Measurements from ENCODE around the gene TRAF2.
"Not testable (repeated sequence)": the region's sequence is repeated elsewhere in the genome, so short reads cannot be mapped to it uniquely, and the experiment has no call there.

TRAF2 gene

GRCh38 chr9:136865041-136865767 is 21.1 kb upstream of the TRAF2 start:
- peak overlapping the region; percentile 76 for H3K4me3 ChIP-seq (replicated peaks; ENCODE audit: low read depth, low read length)
- DNase-seq (ENCODE audit: extremely low read depth, insufficient read length): no peak
- peaks cover 30% of the 10 kb centered on the region for H3K36me3 ChIP-seq (ENCODE audit: control insufficient read depth, insufficient read depth, low read length)
- no peak for TF ChIP-seq CTCF (IDR thresholded peaks at IDR 0.05; ENCODE audit: insufficient read depth, low read length, poor library complexity, severe bottlenecking)
- H3K27me3 ChIP-seq (replicated peaks; ENCODE audit: control insufficient read depth, insufficient read depth, low read length): no peaks in the 10 kb centered on the region

DNA sequence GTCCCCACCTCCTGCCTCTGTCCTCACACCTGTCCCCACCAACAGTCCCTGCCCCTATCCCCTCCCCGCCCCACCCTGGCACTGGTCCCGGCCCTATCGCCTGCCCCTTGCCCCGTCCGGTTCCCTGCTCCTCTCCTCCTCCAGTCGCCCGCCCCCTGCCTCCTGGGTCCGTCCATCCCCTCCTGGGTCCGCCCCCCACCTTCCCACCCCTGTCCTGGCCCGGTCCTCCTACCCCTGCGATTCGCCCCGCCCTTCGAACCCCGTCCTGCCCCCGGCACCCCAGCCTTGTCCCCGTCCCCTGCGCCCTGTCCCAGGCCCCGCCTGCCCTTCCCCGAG is 20.6 kb upstream of the TRAF2 start:
- Histone ChIP-seq H3K27me3 (replicated peaks; ENCODE audit: control insufficient read depth, insufficient read depth, low read length) (no peaks in the 10 kb centered on the region), H3K4me3 (replicated peaks; ENCODE audit: low read depth, low read length) (peak overlapping the region; percentile 76), H3K36me3 (ENCODE audit: control insufficient read depth, insufficient read depth, low read length) (peaks cover 29% of the 10 kb centered on the region)
- no peak for TF ChIP-seq CTCF (IDR thresholded peaks at IDR 0.05; ENCODE audit: insufficient read depth, low read length, poor library complexity, severe bottlenecking)
- DNase-seq (ENCODE audit: extremely low read depth, insufficient read length): no peak

GRCh38 chr9:136866898-136867421 is 19.4 kb upstream of the TRAF2 start:
- Histone ChIP-seq H3K36me3 (ENCODE audit: control insufficient read depth, insufficient read depth, low read length) (peaks cover 17% of the 10 kb centered on the region), H3K4me3 (replicated peaks; ENCODE audit: low read depth, low read length) (peak overlapping the region; percentile 76)
- not testable (repeated sequence) for DNase-seq (ENCODE audit: extremely low read depth, insufficient read length); H3K27me3 ChIP-seq (replicated peaks; ENCODE audit: control insufficient read depth, insufficient read depth, low read length)

DNA sequence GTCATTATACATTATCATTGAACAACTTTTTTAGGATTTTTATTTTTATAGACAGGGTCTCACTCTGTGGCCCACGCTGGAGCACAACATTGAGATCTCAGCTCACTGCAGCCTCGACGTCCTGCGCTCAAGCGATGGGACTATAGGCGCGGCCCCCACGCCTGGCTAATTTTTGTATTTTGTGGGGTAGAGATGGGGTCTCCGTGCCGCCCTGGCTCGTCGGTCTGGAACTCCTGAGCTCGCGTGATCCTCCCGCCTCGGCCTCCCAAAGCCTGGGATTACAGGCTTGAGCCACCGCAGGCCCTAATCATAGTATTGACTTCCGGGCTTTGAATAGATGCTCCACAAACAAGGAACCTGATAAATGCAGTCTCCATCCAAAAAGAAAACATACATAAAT is 18.8 kb upstream of the TRAF2 start:
- no peak for DNase-seq (ENCODE audit: extremely low read depth, insufficient read length)
- Histone ChIP-seq H3K27me3 (replicated peaks; ENCODE audit: control insufficient read depth, insufficient read depth, low read length) (no peaks in the 10 kb centered on the region), H3K4me3 (replicated peaks; ENCODE audit: low read depth, low read length) (no peak overlapping the region), H3K36me3 (ENCODE audit: control insufficient read depth, insufficient read depth, low read length) (peaks cover 13% of the 10 kb centered on the region)
- no peak for TF ChIP-seq CTCF (IDR thresholded peaks at IDR 0.05; ENCODE audit: insufficient read depth, low read length, poor library complexity, severe bottlenecking)

GRCh38 chr9:136867917-136868316 is 18.4 kb upstream of the TRAF2 start:
- Histone ChIP-seq H3K27me3 (replicated peaks; ENCODE audit: control insufficient read depth, insufficient read depth, low read length) (no peaks in the 10 kb centered on the region), H3K4me3 (replicated peaks; ENCODE audit: low read depth, low read length) (no peak overlapping the region), H3K36me3 (ENCODE audit: control insufficient read depth, insufficient read depth, low read length) (peaks cover 9% of the 10 kb centered on the region)
- DNase-seq (ENCODE audit: extremely low read depth, insufficient read length): no peak
- no peak for TF ChIP-seq CTCF (IDR thresholded peaks at IDR 0.05; ENCODE audit: insufficient read depth, low read length, poor library complexity, severe bottlenecking)

DNA sequence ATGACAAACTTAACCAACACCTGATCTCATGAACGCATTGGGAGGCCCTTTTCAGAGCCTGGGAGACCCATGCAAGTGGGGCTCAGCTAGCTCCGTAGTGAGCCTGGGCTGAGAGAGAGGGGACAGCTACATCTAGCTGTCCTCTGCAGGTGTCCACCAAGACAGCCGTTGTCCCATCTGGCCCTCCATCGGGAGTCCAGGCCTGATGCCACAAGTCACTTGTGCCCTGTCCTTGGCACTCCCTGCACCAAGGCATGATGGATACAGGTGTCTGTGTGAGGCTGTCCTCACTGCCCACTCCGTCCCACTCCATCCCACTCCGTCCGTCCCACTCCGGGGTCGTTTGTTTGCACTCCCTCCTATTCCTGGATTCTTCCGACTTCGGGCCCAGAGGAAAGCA is 17.7 kb upstream of the TRAF2 start:
- no peaks in the 10 kb centered on the region for H3K27me3 ChIP-seq (replicated peaks; ENCODE audit: control insufficient read depth, insufficient read depth, low read length)
- no peak for TF ChIP-seq CTCF (IDR thresholded peaks at IDR 0.05; ENCODE audit: insufficient read depth, low read length, poor library complexity, severe bottlenecking)
- H3K36me3 ChIP-seq (ENCODE audit: control insufficient read depth, insufficient read depth, low read length): peaks cover 1% of the 10 kb centered on the region
- H3K4me3 ChIP-seq (replicated peaks; ENCODE audit: low read depth, low read length): no peak overlapping the region
- no peak for DNase-seq (ENCODE audit: extremely low read depth, insufficient read length)

- H3K36me3 ChIP-seq (ENCODE audit: control insufficient read depth, insufficient read depth, low read length); DNase-seq (ENCODE audit: extremely low read depth, insufficient read length); H3K4me3 ChIP-seq (replicated peaks; ENCODE audit: low read depth, low read length); H3K27me3 ChIP-seq (replicated peaks; ENCODE audit: control insufficient read depth, insufficient read depth, low read length): not testable (repeated sequence)
These were observed 16.7 kb upstream of the TRAF2 start for GRCh38 chr9:136869611-136870010.
